Activated naive CD4-positive, alpha-beta T cell treated with anti-CD3 and anti-CD28 coated beads, Interleukin-2, amount 10 ng/mL, durations not matched to agents 7 days and 5 days (primary cell): ENCODE measurements around the gene PHACTR1.
A peak's percentile ranks its signal among the peaks of the same experiment; 100 is the strongest.
"Not testable (repeated sequence)": the region's sequence is repeated elsewhere in the genome, so short reads cannot be mapped to it uniquely, and the experiment has no call there.

Experiments
- CTCF ChIA-PET: fragments of 350-600 bp; sonication (Branson Sonifier 250); formaldehyde crosslinking; loops from one replicate; lab custom pipeline; 2021; ENCODE audit warnings: antibody characterized with exemption; lab: Charles Lee
- DNase-seq: peaks from one replicate; pipeline ENCODE4 v3.0.0-alpha.2; 2020
- H3K27ac Mint-ChIP-seq: one replicate; pipeline ENCODE4 v1.8.0; 2021; ENCODE audit warnings: mild to moderate bottlenecking, moderate library complexity, mixed read lengths
- H3K27me3 Mint-ChIP-seq: one replicate; pipeline ENCODE4 v1.8.0; 2021; ENCODE audit warnings: mild to moderate bottlenecking, mixed read lengths
- H3K36me3 Mint-ChIP-seq: one replicate; pipeline ENCODE4 v1.8.0; 2021; ENCODE audit warnings: mixed read lengths
- H3K4me1 Mint-ChIP-seq: one replicate; pipeline ENCODE4 v1.8.0; 2021; ENCODE audit warnings: mixed read lengths
- H3K4me3 Mint-ChIP-seq: one replicate; pipeline ENCODE4 v1.8.0; 2021; ENCODE audit warnings: mild to moderate bottlenecking, moderate library complexity, mixed read lengths
- H3K9me3 Mint-ChIP-seq: one replicate; pipeline ENCODE4 v1.8.0; 2021; ENCODE audit warnings: mixed read lengths

The PHACTR1 gene

DNA sequence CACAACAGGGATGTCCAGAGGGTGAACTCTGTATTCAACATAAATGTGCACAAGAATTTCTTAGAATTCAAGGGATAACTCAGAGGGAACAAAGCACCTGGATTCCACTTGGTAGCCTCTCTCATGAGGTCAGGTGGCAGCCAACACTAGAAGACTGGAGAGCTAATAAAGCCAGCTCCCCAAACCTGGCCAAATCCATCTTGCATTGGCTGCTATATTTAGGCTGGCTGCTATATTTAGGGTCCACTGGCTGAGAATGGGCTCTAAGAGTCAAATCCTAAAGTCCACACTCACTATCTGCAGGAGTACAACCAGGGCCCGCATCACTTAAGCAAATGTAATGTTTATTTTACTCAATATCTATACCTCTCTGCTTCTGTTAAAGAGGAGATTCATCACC lies 591.8 kb downstream of the PHACTR1 start:
- no peaks in the 10 kb centered on the region for H3K27me3 Mint-ChIP-seq
- H3K4me3 Mint-ChIP-seq, result no peak overlapping the region
- H3K4me1 Mint-ChIP-seq, result peaks cover 11% of the 10 kb centered on the region
- DNase-seq, result no peak
- H3K36me3 Mint-ChIP-seq, result peaks cover 44% of the 10 kb centered on the region
- CTCF ChIA-PET, result no interaction called here
- no peaks in the 10 kb centered on the region for H3K9me3 Mint-ChIP-seq
- H3K27ac Mint-ChIP-seq, result no peak overlapping the region

DNA sequence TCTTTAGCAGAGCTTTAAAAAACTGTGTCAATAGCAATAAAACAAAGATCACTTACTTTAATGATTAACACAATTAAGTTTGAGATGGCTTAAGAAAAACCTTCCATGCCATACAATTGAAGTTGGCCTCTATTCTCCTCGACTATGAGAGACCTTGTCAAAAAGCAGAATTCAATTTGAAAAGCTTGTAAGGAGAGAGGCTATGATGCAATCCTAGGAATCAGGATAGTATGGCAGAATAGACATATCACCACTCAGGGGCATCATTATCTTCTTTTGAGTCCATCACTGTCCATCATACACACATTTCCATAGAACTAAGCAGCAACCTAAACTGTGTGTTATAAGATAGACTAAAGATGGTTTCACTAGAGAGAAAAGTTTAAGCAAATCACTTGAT lies 594.6 kb downstream of the PHACTR1 start:
- CTCF ChIA-PET, result interaction anchor here (0.6 to 0.9 kb wide), 2 partner anchors 11 to 24 kb away, joined by 3 read pairs; no protein-coding TSS in a partner anchor
- no peak for DNase-seq
- Mint-ChIP-seq H3K4me3 (no peak overlapping the region), H3K36me3 (peaks cover 49% of the 10 kb centered on the region), H3K27ac (no peak overlapping the region), H3K9me3 (no peaks in the 10 kb centered on the region), H3K4me1 (no peaks in the 10 kb centered on the region), H3K27me3 (no peaks in the 10 kb centered on the region)

DNA sequence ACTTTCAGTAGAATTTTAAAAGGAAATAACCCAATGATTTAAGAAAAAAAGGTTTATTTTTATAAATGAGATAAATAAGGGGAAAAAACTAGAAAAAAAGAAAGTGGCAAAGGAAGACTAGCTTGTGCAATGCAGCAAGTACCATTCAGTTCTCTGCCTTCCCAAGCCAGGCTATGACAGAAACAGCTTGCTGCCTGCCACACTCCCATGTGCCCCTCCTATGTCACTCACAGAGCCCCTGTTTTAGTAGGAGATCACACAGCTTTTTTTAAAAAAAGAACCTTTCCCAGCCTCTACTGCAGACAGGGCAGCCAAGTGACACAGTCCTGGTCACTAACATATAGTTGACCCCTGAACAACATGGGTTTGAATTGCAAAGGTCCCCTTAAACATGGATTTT lies 598.2 kb downstream of the PHACTR1 start:
- H3K4me1 Mint-ChIP-seq, result no peaks in the 10 kb centered on the region
- CTCF ChIA-PET, result no interaction called here
- no peak for DNase-seq
- H3K9me3 Mint-ChIP-seq, result no peaks in the 10 kb centered on the region
- no peaks in the 10 kb centered on the region for H3K27me3 Mint-ChIP-seq
- H3K27ac Mint-ChIP-seq, result no peak overlapping the region
- peaks cover 35% of the 10 kb centered on the region for H3K36me3 Mint-ChIP-seq
- no peak overlapping the region for H3K4me3 Mint-ChIP-seq

DNA sequence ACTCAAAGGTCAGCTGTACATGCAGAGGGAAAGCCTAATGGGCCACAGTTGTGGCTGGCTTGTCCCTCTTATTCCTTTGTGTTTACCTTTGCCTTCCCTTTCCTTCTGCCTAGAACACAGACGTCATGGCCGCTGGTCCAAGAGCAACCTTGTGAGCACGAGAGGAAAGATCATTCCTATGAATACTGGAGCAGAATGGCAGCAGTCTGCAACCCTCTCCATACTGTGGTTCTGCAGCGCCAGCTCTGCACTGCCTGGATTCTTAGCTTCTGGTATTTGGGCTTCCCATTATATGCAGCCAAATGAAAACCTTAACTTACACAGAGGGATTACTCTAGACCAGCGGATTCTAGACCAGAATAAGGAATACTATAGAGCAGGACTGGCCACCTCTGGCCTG lies 599.3 kb downstream of the PHACTR1 start:
- H3K36me3 Mint-ChIP-seq, result peaks cover 40% of the 10 kb centered on the region
- CTCF ChIA-PET, result no interaction called here

DNA sequence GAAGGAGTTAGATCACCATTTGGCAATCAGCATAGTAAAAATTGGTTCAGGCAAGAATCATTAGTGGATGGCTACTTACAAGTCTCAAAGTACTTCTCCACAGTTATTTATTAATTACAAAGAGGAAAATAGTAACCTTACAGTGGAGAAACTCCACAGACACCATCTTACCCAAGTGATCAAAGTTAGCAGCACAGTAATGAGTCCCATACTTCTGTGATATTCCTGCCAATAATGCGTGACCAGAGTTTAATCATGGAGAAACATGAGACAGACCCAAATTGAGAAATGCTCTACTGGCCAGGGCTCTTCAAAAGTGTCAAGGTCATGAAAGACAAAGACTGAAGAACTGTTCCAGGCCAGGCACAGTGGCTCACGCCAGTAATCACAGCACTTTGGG lies 602.3 kb downstream of the PHACTR1 start:
- H3K4me1 Mint-ChIP-seq, result no peaks in the 10 kb centered on the region
- CTCF ChIA-PET, result no interaction called here
- no peak overlapping the region for H3K4me3 Mint-ChIP-seq
- H3K9me3 Mint-ChIP-seq, result no peaks in the 10 kb centered on the region
- DNase-seq, result no peak
- no peaks in the 10 kb centered on the region for H3K27me3 Mint-ChIP-seq
- H3K27ac Mint-ChIP-seq, result no peak overlapping the region
- peaks cover 41% of the 10 kb centered on the region for H3K36me3 Mint-ChIP-seq

More for the DNA sequence above, 599.3 kb downstream of the PHACTR1 start:
- Mint-ChIP-seq H3K9me3 (no peaks in the 10 kb centered on the region), H3K27ac (no peak overlapping the region), H3K27me3 (no peaks in the 10 kb centered on the region), H3K4me3 (no peak overlapping the region), H3K4me1 (no peaks in the 10 kb centered on the region)
- DNase-seq, result no peak

DNA sequence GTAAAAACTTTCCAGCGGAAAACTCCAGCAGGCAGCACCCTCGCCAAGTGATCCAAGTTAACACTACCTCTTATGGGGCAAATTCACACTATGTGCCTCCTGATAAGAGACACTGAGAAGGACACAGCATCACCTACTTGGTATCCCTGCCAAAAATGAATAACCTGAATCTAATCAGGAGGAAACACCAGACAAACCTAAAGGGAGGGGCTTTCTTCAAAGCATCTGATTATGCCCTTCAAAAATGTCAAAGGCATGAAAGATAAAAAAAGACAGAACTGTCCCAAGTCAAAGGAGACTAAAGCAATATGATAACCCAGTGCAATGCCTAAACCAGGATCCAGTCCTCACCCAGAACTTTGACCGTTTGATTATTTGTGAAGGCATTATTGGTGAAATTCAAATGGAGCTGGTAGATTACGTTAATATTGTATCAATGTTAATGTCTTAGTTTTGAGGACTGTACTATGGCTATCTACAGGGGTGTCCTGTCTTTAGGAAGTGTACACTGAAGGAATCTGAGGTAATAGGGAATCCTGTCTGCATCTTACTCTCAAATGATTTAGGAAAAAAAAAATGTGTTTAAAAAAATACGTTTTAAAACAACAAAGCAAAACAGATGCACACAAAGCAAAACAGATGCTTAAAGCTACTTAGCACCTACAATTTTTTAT lies 603.5 kb downstream of the PHACTR1 start:
- DNase-seq, result no peak
- no peak overlapping the region for H3K4me3 Mint-ChIP-seq
- no peak overlapping the region for H3K27ac Mint-ChIP-seq
- no peaks in the 10 kb centered on the region for H3K9me3 Mint-ChIP-seq
- CTCF ChIA-PET, result interaction anchor here (0.6 kb wide), 2 partner anchors 126 to 595 kb away, joined by 3 read pairs; no protein-coding TSS in a partner anchor
- H3K4me1 Mint-ChIP-seq, result no peaks in the 10 kb centered on the region
- no peaks in the 10 kb centered on the region for H3K27me3 Mint-ChIP-seq
- H3K36me3 Mint-ChIP-seq, result peaks cover 42% of the 10 kb centered on the region

DNA sequence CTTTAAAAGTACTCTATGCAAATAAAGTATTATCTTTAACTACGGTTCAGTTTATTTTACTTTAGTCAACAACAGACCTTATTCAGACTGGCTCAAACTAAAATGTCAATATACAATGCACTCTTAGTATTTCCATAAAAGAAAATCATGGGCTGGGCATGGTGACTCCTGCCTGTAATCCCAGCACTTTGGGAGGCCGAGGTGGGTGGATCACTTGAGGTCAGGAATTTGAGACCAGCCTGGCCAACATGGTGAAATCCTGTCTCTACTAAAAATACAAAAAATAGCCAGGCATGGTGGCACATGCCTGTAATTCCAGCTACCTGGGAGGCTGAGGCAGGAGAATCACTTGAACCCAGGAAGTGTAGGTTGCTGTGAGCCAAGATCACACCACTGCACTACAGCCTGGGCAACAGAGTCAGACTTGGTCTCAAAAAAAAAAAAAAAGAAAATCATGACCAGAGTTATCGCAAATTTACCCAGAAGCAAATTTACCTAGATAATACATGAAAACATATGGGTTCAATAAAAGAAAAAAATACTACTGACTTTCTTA lies 609.5 kb downstream of the PHACTR1 start:
- CTCF ChIA-PET, H3K27me3 Mint-ChIP-seq, H3K4me3 Mint-ChIP-seq, H3K27ac Mint-ChIP-seq, H3K9me3 Mint-ChIP-seq, DNase-seq: not testable (repeated sequence)
- H3K36me3 Mint-ChIP-seq, result peaks cover 26% of the 10 kb centered on the region
- peaks cover 30% of the 10 kb centered on the region for H3K4me1 Mint-ChIP-seq

DNA sequence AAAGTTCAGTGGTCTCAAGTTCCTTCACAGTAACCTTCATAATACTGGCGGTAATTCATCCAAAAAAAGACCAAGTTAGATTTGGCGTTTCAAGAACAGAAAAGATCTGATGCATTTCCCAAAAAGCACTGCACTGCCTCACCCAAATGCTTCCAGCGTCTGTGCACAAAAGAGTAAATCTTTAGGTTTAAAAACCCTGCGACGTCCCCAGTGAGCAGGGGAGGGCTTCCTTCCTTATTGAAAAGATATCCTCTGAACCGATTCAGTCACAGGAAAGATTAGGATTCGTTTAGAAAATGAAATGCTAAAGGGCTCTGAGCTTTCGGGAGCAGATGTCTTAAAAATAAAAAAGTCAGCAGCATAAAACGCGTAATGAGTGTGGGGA lies 611.1 kb downstream of the PHACTR1 start:
- H3K27me3 Mint-ChIP-seq, result no peaks in the 10 kb centered on the region
- CTCF ChIA-PET, result interaction anchor here (3.4 to 7.5 kb wide), 2 partner anchors 247 to 416 kb away, joined by 19 to 67 read pairs; partner anchors contain the start of gene SIRT5
- peaks cover 30% of the 10 kb centered on the region for H3K4me1 Mint-ChIP-seq
- no peaks in the 10 kb centered on the region for H3K9me3 Mint-ChIP-seq
- DNase-seq, result peak; percentile 34
- peak overlapping the region; percentile 95 for H3K4me3 Mint-ChIP-seq
- H3K36me3 Mint-ChIP-seq, result peaks cover 15% of the 10 kb centered on the region
- H3K27ac Mint-ChIP-seq, result peak overlapping the region; percentile 93

DNA sequence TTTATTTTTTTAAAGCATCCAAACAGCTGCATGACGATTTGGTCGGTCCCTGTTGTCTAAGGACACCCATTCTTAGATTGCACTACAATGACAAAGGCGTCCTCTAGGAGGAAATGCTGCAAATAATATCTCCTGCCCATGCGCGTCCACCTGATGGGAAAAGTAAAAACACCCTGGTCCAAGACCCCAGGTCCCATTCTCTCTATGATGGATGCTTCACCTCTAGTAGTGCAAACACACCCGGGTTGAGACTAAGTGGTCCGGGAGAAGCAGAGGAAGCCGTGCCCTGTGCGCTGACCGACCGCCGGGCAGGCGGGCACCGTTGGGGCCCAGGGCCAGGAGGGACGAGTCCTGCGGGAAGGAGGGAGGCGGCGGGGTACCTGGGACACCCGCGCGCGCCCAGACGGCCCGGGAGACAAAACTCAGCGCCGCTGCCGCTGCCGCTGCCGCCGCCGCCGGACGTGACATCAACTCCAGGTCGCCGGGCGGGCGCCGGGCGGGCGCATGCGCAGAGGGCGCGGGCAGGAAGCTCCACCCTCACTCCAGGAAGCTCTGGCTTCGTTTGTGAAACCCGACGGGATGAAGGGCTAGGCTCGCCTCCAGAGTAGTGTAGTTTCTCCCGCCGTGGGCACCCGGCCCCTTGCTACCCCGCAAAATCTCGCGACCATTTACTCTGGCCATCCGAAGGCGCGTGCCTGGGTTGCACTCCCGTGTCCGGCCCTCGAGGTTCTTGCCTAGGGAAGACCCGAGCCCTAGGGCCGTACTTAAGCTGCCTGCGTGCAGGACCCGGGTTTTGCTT lies 611.7 kb downstream of the PHACTR1 start, which contains the start of gene TBC1D7:
Gene TBC1D7 (minus strand): TSS at position 462 of the 799 bp plus-strand sequence. CDS start 1,639 bp downstream, outside the sequence.
- Mint-ChIP-seq H3K27me3 (no peaks in the 10 kb centered on the region), H3K4me3 (peak within 1 kb of the TSS; percentile 95)
- CTCF ChIA-PET, result interaction anchor here (1.0 to 7.5 kb wide), 6 partner anchors 9 to 690 kb away, joined by 3 to 67 read pairs (median 6); partner anchors contain the start of gene SIRT5

DNA sequence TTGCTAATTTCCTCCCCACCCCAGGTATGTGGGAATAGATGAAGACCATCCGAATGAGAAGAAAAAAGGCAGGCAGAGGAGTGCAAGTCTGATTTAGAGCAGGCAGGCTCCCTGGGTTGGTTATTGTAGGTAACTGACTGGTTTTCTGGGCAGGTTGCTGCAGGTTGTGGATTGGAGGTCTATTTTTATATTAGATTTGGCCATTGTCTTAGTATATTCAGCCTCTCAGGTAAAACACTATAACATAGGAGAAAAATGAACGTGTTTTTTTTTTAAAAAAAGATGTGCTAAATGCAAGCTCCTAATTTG lies 612.3 kb downstream of the PHACTR1 start:
- no peaks in the 10 kb centered on the region for H3K27me3 Mint-ChIP-seq
- peak overlapping the region; percentile 95 for H3K4me3 Mint-ChIP-seq
- CTCF ChIA-PET, result interaction anchor here (1.0 to 7.5 kb wide), 6 partner anchors 9 to 691 kb away, joined by 3 to 67 read pairs (median 6); partner anchors contain the start of gene SIRT5
- no peaks in the 10 kb centered on the region for H3K9me3 Mint-ChIP-seq
- peaks cover 10% of the 10 kb centered on the region for H3K36me3 Mint-ChIP-seq
- H3K4me1 Mint-ChIP-seq, result peaks cover 30% of the 10 kb centered on the region
- peak overlapping the region; percentile 93 for H3K27ac Mint-ChIP-seq
- DNase-seq, result no peak

More for the DNA sequence above, 611.7 kb downstream of the PHACTR1 start, which contains the start of gene TBC1D7:
- Mint-ChIP-seq H3K4me1 (peaks cover 30% of the 10 kb centered on the region), H3K36me3 (peaks cover 15% of the 10 kb centered on the region), H3K9me3 (no peaks in the 10 kb centered on the region), H3K27ac (peak within 1 kb of the TSS; percentile 93)
- peak; percentile 95 for DNase-seq

DNA sequence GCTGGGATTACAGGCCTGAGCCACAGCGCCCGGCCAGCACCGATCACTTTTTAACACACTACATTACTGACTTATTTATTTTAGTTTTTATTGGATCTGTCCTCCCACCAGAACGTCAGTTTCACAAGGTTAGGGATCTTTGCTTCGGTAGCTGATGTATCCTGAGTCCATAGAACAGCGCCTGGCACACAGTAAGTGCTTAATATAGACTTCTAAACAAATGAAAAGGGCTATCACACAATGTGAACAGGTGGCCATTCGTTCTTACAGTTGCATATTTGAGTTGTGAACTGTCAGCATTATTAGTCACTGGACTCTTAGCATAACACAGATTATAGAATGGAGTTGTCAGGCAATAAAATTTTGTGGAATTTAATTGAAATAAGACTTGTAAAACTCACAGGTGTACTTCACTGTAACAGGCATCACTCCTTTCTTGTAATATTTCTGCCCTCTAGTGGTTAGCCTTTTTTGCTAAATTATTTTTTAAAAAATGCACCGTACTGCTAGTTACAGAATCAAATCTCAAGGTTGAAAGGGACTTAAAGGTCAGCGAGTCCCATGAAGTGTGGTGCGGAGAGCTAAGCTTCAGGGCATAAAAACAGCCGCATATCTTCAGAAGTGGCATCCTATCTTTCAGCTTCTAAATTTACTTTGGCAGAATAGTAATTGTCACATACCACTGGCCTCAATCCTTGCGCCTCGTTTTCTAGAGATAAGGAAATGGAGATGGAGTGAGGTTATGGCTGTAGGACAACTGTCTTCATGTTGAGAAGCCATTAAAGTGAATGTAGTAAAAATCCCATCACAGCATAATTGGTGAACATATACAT lies 615.2 kb downstream of the PHACTR1 start:
- DNase-seq, result no peak
- Mint-ChIP-seq H3K9me3 (no peaks in the 10 kb centered on the region), H3K27ac (no peak overlapping the region), H3K4me3 (no peak overlapping the region), H3K4me1 (peaks cover 26% of the 10 kb centered on the region), H3K36me3 (peaks cover 2% of the 10 kb centered on the region), H3K27me3 (peaks cover 10% of the 10 kb centered on the region)
- CTCF ChIA-PET, result interaction anchor here (1.0 to 7.5 kb wide), 9 partner anchors 8 to 420 kb away, joined by 4 to 67 read pairs (median 5); partner anchors contain the start of gene SIRT5

DNA sequence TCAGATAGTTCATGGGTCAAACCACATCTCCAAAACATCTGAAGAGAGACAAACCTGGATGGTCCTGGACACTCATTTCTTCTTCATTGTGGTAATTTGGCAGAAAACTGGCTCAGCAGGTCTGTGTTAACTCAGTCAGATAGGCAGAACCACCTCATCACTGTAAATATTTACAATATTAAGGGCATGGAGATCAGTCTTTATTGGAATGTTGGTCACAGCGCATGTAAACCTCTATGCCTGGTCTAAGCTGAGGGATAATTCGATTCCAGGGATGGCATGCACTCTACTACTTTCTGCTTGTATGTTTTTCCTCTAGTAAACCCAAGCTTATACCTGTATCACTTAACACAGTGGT lies 615.8 kb downstream of the PHACTR1 start:
- Mint-ChIP-seq H3K27me3 (peaks cover 10% of the 10 kb centered on the region), H3K27ac (no peak overlapping the region), H3K4me1 (peaks cover 24% of the 10 kb centered on the region), H3K36me3 (peaks cover 2% of the 10 kb centered on the region), H3K9me3 (no peaks in the 10 kb centered on the region), H3K4me3 (no peak overlapping the region)
- DNase-seq, result no peak
- CTCF ChIA-PET, result interaction anchor here (1.0 to 7.5 kb wide), 5 partner anchors 17 to 421 kb away, joined by 4 to 67 read pairs (median 5); partner anchors contain the start of gene SIRT5

DNA sequence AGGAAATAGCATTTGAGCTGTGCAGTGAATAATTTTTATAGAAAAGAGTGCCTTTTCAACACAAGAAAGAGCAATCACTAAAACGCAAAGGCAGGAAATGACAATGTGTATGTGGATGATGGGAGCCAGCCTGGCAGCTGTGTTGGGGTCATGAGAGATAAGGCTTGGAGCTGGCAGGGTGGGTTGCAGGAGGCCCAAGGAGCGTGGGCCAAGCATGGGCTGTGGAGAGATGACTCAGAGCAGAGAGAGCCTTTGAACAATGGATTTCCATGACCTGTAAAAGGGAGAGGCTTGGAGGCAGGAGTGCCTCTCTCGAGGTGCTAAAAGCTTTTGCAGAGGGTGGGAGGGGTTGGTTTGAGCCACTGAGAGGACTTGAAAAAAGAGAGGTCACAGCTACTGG lies 618.4 kb downstream of the PHACTR1 start:
- Mint-ChIP-seq H3K4me3 (no peak overlapping the region), H3K27ac (no peak overlapping the region), H3K4me1 (peaks cover 21% of the 10 kb centered on the region), H3K27me3 (peaks cover 10% of the 10 kb centered on the region), H3K9me3 (no peaks in the 10 kb centered on the region), H3K36me3 (no peaks in the 10 kb centered on the region)
- CTCF ChIA-PET, result interaction anchor here (0.7 to 7.5 kb wide), 13 partner anchors 11 to 424 kb away, joined by 3 to 67 read pairs (median 4); partner anchors contain the start of gene SIRT5
- no peak for DNase-seq
